ENCODE results near the gene MYLK3. TPM values are rescaled to one million over a fixed set of nuclear protein-coding genes. Genes with fewer than 3 reads are reported as not detected.

MYLK3 gene
- total RNA-seq, 1 donor from 2014 or later = 0.33 TPM

DNA sequence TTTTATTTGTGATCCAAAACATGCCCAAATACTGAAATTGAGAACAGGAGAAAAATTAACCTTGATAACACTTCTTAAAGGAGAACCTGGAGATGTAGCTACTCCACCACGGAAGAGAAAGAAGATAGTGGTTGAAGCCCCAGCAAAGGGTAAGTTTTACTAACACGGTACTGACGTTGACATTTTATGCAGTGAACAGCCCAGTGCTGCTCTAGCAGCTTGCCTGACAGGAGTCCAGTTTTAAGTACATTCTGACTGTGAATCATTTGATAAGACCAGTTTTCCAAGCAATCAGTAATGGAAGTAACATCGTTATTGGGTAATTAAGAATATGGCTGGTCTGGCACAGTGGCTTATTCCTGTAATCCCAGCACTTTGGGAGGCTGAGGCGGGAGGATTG, 52.2 kb downstream of the MYLK3 start:
- H3K27me3 Mint-ChIP-seq (ENCODE audit: low read depth) = no peaks in the 10 kb centered on the region
- no peak overlapping the region for H3K27ac Mint-ChIP-seq (ENCODE audit: unreplicated experiment)
- peaks cover 15% of the 10 kb centered on the region for H3K4me1 Mint-ChIP-seq
- H3K9me3 Mint-ChIP-seq = no peaks in the 10 kb centered on the region
- H3K4me3 Mint-ChIP-seq = no peak overlapping the region
- peaks cover 23% of the 10 kb centered on the region for H3K36me3 Mint-ChIP-seq (ENCODE audit: low read depth)
- no peak for DNase-seq (ENCODE audit: low read depth, low spot score)
- TF ChIP-seq, protein P1, sequence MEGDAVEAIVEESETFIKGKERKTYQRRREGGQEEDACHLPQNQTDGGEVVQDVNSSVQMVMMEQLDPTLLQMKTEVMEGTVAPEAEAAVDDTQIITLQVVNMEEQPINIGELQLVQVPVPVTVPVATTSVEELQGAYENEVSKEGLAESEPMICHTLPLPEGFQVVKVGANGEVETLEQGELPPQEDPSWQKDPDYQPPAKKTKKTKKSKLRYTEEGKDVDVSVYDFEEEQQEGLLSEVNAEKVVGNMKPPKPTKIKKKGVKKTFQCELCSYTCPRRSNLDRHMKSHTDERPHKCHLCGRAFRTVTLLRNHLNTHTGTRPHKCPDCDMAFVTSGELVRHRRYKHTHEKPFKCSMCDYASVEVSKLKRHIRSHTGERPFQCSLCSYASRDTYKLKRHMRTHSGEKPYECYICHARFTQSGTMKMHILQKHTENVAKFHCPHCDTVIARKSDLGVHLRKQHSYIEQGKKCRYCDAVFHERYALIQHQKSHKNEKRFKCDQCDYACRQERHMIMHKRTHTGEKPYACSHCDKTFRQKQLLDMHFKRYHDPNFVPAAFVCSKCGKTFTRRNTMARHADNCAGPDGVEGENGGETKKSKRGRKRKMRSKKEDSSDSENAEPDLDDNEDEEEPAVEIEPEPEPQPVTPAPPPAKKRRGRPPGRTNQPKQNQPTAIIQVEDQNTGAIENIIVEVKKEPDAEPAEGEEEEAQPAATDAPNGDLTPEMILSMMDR (conservative IDR thresholded peaks at IDR 0.05) = no peak

DNA sequence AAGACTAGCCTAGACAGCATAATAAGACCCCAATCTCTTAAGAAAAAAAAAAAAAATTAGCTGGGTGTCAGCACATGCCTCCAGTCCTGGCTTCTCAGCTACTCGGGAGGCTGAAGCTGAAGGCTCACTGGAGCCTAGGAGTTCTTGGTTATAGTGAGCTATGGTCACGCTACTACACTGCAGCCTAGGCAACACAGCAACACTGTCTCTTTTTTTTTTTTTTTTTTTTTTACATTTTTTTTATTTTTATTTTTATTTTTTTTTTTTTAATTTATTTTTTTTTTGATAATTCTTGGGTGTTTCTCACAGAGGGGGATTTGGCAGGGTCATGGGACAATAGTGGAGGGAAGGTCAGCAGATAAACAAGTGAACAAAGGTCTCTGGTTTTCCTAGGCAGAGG, 54.5 kb downstream of the MYLK3 start:
- Mint-ChIP-seq H3K27ac (ENCODE audit: unreplicated experiment) (no peak overlapping the region), H3K4me1 (peaks cover 19% of the 10 kb centered on the region), H3K9me3 (no peaks in the 10 kb centered on the region), H3K4me3 (peak overlapping the region; percentile 73), H3K36me3 (ENCODE audit: low read depth) (peaks cover 18% of the 10 kb centered on the region), H3K27me3 (ENCODE audit: low read depth) (no peaks in the 10 kb centered on the region)
- TF ChIP-seq, protein P1 (conservative IDR thresholded peaks at IDR 0.05) = no peak
- DNase-seq (ENCODE audit: low read depth, low spot score) = no peak

DNA sequence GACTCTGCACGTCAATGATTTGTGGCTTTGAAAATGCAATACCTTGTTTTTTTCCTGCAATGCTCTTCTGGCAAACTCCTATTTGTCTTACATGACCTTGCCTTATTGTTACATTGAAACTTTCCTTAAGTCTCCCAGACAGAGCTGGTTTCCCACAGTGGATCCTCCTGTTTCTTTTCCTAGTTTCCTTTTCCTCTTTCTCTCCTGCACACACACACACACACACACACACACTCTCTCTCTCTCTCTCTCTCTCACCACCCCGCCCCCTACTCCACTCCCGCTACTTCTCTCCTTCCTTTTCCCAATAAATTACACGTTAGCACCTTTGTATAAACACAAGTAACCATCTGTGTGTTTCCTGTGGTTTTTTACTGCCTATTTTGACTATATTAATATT, 56.4 kb downstream of the MYLK3 start:
- DNase-seq (ENCODE audit: low read depth, low spot score) = no peak
- H3K27ac Mint-ChIP-seq (ENCODE audit: unreplicated experiment) = no peak overlapping the region
- H3K9me3 Mint-ChIP-seq = no peaks in the 10 kb centered on the region
- no peaks in the 10 kb centered on the region for H3K27me3 Mint-ChIP-seq (ENCODE audit: low read depth)
- TF ChIP-seq, protein P1 (conservative IDR thresholded peaks at IDR 0.05) = no peak
- H3K36me3 Mint-ChIP-seq (ENCODE audit: low read depth) = peaks cover 18% of the 10 kb centered on the region
- H3K4me3 Mint-ChIP-seq = no peak overlapping the region
- H3K4me1 Mint-ChIP-seq = peaks cover 35% of the 10 kb centered on the region

DNA sequence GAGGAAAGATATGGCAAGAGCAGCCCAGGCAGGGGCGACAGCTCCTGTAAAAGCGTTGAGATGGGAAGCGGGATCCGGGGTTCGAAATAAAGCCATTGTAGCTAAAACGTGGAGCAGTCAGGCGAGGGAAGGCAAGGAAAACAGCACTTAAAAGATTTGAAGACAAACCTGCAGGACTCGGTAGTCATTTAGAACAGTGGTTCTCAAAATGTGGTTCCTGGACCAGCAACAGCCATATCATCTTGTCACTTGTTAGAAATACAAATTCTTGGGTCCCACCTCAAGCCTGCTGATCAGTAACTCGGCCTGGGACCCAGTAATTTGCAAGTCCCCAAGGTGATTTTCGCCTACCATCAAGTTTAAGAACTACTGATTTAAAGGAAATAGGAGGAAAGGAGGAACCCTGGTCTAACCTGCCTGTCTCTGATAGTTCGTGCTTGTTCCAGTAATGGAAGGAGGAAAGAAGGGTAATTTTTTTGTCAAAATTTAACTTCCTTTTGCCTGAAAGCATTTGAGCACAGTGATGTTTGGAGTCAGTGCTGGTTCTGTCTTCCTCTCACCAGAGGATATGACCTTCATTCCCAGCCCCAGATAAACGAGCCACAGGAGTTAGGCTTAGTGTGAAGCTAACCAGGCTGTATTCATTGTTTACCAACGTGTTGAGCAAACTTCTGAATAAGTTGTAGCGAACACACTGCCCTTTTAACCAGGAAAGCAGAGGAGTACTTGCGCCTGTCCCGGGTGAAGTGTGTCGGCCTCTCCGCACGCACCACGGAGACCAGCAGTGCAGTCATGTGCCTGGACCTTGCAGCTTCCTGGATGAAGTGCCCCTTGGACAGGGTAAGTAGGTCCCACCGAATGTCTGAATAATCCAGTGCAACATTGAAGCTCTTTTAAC, 57.6 kb downstream of the MYLK3 start:
- Mint-ChIP-seq H3K4me3 (no peak overlapping the region), H3K4me1 (peaks cover 37% of the 10 kb centered on the region), H3K27ac (ENCODE audit: unreplicated experiment) (no peak overlapping the region)

DNA sequence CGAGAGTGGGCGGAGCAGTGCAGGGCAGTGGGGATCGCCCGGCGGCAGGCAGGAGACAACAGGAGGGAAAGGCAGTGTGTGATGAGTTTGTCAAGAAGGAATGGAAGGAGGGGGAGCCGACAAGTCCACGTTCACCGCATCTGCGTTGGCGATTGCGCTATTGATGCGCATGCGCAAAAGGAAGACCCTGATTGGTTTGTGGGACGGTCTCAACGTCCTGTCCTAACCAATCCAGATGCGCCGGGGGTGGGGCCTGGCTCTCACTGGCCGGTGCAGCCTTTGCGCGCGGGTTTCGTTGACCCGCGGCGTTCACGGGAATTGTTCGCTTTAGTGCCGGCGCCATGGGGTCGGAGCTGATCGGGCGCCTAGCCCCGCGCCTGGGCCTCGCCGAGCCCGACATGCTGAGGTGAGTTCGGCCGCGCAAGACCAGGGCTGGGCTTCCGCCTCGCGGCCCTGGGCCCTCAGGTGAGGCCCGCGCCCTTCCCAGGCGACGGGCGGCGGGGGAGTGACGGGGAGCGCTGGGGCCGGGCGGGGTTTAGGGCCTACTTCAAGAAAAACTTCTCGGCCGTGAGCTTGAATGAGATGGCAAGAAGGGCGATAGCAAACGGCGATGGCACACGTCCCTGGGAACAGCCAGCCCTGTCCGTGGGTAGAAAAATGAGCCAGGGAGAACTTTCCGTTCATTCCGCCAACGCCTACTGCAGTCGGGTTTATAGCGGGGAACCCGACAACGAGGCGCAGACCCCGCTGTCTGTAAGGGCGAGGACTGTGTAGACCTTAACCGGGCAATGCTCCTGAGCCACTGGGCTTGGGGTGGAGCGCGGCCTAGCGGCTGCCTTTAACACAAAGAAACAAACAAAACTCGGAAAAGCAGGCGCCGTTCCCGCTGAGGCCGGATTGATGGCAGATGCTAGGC, 58.5 kb downstream of the MYLK3 start, which contains the start of gene ORC6:
TSS of gene ORC6 (plus strand) at position 295 of the 916 bp plus-strand sequence. CDS start at position 342, 47 bp downstream.
- Mint-ChIP-seq H3K27ac (ENCODE audit: unreplicated experiment) (peak within 1 kb of the TSS; percentile 93), H3K36me3 (ENCODE audit: low read depth) (peaks cover 5% of the 10 kb centered on the region), H3K27me3 (ENCODE audit: low read depth) (no peaks in the 10 kb centered on the region), H3K9me3 (no peaks in the 10 kb centered on the region), H3K4me1 (peaks cover 39% of the 10 kb centered on the region), H3K4me3 (no peak within 1 kb of the TSS)
- TF ChIP-seq, protein P1 (conservative IDR thresholded peaks at IDR 0.05) = peak; percentile 60
- peak; percentile 96 for DNase-seq (ENCODE audit: low read depth, low spot score)

More for the DNA sequence above, 57.6 kb downstream of the MYLK3 start:
- Mint-ChIP-seq H3K27me3 (ENCODE audit: low read depth) (no peaks in the 10 kb centered on the region), H3K9me3 (no peaks in the 10 kb centered on the region), H3K36me3 (ENCODE audit: low read depth) (peaks cover 13% of the 10 kb centered on the region)
- DNase-seq (ENCODE audit: low read depth, low spot score) = no peak
- TF ChIP-seq, protein P1 (conservative IDR thresholded peaks at IDR 0.05) = peak; percentile 8
